HUES64 (cell line): ENCODE results near the gene LYG2.
"Not testable (repeated sequence)": the region's sequence is repeated elsewhere in the genome, so short reads cannot be mapped to it uniquely, and the experiment has no call there.

Experiments used
- H3K27ac ChIP-seq: 2 replicates; pipeline ENCODE4 v1.7.0; 2013; ENCODE audit warnings: low read depth, low read length, inconsistent platforms
- H3K27me3 ChIP-seq: 2 replicates; pipeline ENCODE4 v1.6.1; 2013; ENCODE audit warnings: mild to moderate bottlenecking, low read length; ENCODE audit not compliant: insufficient read depth
- H3K36me3 ChIP-seq: 2 replicates; pipeline ENCODE4 v1.6.1; 2013; ENCODE audit warnings: mild to moderate bottlenecking, low read length; ENCODE audit not compliant: insufficient read depth
- H3K4me1 ChIP-seq: 2 replicates; pipeline ENCODE4 v1.6.1; 2013; ENCODE audit warnings: mild to moderate bottlenecking, low read length, moderate library complexity; ENCODE audit not compliant: insufficient read depth
- H3K4me3 ChIP-seq: 2 replicates; pipeline ENCODE4 v1.5.1; 2013; ENCODE audit warnings: mild to moderate bottlenecking, low read length, moderate library complexity
- H3K9ac ChIP-seq: 2 replicates; pipeline ENCODE4 v1.6.1; 2013; ENCODE audit warnings: mild to moderate bottlenecking, low read depth, low read length
- H3K9me3 ChIP-seq: 2 replicates; pipeline ENCODE4 v1.6.1; 2013; ENCODE audit warnings: low read depth, low read length; ENCODE audit not compliant: insufficient read depth
- WGBS: fragments of 150-250, 120-280 bp; methylation state at CpG from one replicate; pipeline ENCODE4 v1.1.7; 2013; ENCODE audit warnings: missing lambda C conversion rate; 5-methylcytosine and 5-hydroxymethylcytosine counted together

Gene LYG2

GRCh38 chr2:99201959-99202678, 53.3 kb downstream of the LYG2 start:
- Histone ChIP-seq H3K36me3 (peaks cover 10% of the 10 kb centered on the region), H3K27ac (no peak overlapping the region), H3K4me1 (no peaks in the 10 kb centered on the region), H3K9ac (no peak overlapping the region), H3K4me3 (no peak overlapping the region), H3K9me3 (peaks cover 32% of the 10 kb centered on the region), H3K27me3 (no peaks in the 10 kb centered on the region)
- 86% methylated on average over 3 of the region's 4 CpGs for WGBS

GRCh38 chr2:99200076-99200800, 55.2 kb downstream of the LYG2 start:
- no peaks in the 10 kb centered on the region for H3K27me3 ChIP-seq
- H3K4me3 ChIP-seq: no peak overlapping the region
- H3K9ac ChIP-seq: no peak overlapping the region
- H3K27ac ChIP-seq: no peak overlapping the region
- H3K9me3 ChIP-seq: peaks cover 16% of the 10 kb centered on the region
- 97% methylated on average over 6 of the region's 7 CpGs for WGBS
- H3K4me1 ChIP-seq: no peaks in the 10 kb centered on the region
- peaks cover 28% of the 10 kb centered on the region for H3K36me3 ChIP-seq

- Histone ChIP-seq H3K27me3 (no peaks in the 10 kb centered on the region), H3K9me3 (no peaks in the 10 kb centered on the region), H3K9ac (no peak overlapping the region), H3K4me1 (no peaks in the 10 kb centered on the region), H3K27ac (no peak overlapping the region), H3K4me3 (no peak overlapping the region), H3K36me3 (peaks cover 47% of the 10 kb centered on the region)
- WGBS: 88% methylated on average over 5 of the region's 6 CpGs
Observed at GRCh38 chr2:99198103-99198841, 57.2 kb downstream of the LYG2 start.

- H3K4me1 ChIP-seq, H3K4me3 ChIP-seq, H3K9ac ChIP-seq, H3K27ac ChIP-seq, H3K27me3 ChIP-seq, H3K9me3 ChIP-seq: not testable (repeated sequence)
- H3K36me3 ChIP-seq: peaks cover 85% of the 10 kb centered on the region
- 97% methylated on average over 4 of the region's 4 CpGs for WGBS
Observed at GRCh38 chr2:99192364-99192763, 63.1 kb downstream of the LYG2 start.
